GM19395 (cell line): ENCODE measurements around the gene PHETA1.

ENCODE experiments used
- ATAC-seq: cut with Tn5 transposase; IDR thresholded peaks from one replicate; pipeline ENCODE4 v1.9.1; 2021; ENCODE audit warnings: mild to moderate bottlenecking, moderate library complexity; ENCODE audit not compliant: unreplicated experiment

The PHETA1 gene

GRCh38 chr12:111368788-111369495, at the start of gene PHETA1:
TSS of gene PHETA1 (minus strand) at chr12:111369095. CDS start at chr12:111363427, 5,668 bp downstream.
- peak; percentile 96 for ATAC-seq

- no peak for ATAC-seq
Observed at GRCh38 chr12:111418594-111418880, 49.6 kb upstream of the PHETA1 start.

- ATAC-seq: no peak
Observed at GRCh38 chr12:111417784-111418593, 49.1 kb upstream of the PHETA1 start.

GRCh38 chr12:111417290-111417689, 48.4 kb upstream of the PHETA1 start:
- ATAC-seq: no peak

- ATAC-seq: no peak
Observed at GRCh38 chr12:111414711-111415252, 45.9 kb upstream of the PHETA1 start.

- no peak for ATAC-seq
Observed at GRCh38 chr12:111413442-111414086, 44.7 kb upstream of the PHETA1 start.

GRCh38 chr12:111412830-111413441, 44.0 kb upstream of the PHETA1 start:
- no peak for ATAC-seq

- ATAC-seq: no peak
Observed at GRCh38 chr12:111412007-111412829, 43.3 kb upstream of the PHETA1 start.

- no peak for ATAC-seq
Observed at GRCh38 chr12:111411185-111411764, 42.4 kb upstream of the PHETA1 start.

GRCh38 chr12:111410431-111411184, 41.7 kb upstream of the PHETA1 start:
- no peak for ATAC-seq

- ATAC-seq: no peak
Observed at GRCh38 chr12:111409780-111410430, 41.0 kb upstream of the PHETA1 start.

- ATAC-seq: no peak
Observed at GRCh38 chr12:111409403-111409779, 40.5 kb upstream of the PHETA1 start.

- no peak for ATAC-seq
Observed at GRCh38 chr12:111408686-111409402, 39.9 kb upstream of the PHETA1 start.

- no peak for ATAC-seq
Observed at GRCh38 chr12:111408116-111408440, 39.2 kb upstream of the PHETA1 start.

GRCh38 chr12:111407377-111408115, 38.7 kb upstream of the PHETA1 start:
- no peak for ATAC-seq

GRCh38 chr12:111406474-111407376, 37.8 kb upstream of the PHETA1 start:
- no peak for ATAC-seq
